Cerebellar nuclear complex (tissue), 1 donor: ENCODE measurements around the gene POLR2I.
"Not testable (repeated sequence)": the region's sequence is repeated elsewhere in the genome, so short reads cannot be mapped to it uniquely, and the experiment has no call there.

Source experiments
- DNase-seq, 2 experiments: peaks; one replicate each; lab custom pipeline; 2025; lab: John Stamatoyannopoulos, UW

The POLR2I gene

GRCh38 chr19:36134867-36135266 lies 20.2 kb upstream of the POLR2I start:
- not testable (repeated sequence) for DNase-seq

GRCh38 chr19:36131221-36131620 lies 16.5 kb upstream of the POLR2I start:
- not testable (repeated sequence) for DNase-seq

DNA sequence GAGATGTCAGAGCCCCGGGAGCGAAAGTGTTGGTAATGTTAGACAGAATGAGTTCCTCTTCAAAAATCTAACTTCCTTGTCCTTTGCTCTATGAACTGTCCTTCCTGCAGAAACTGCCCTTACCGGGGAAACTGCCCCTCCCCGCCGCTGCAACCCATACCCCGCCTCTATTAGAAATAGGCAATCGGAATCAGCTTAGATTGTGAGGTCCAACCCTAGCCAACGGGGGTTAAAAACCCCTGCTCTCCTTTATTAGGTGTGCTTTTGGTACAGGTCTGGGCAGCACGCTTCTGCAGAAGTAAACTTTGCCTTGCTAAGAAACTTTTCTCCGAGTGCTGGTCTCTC lies 13.7 kb upstream of the POLR2I start:
- no peak for DNase-seq

DNA sequence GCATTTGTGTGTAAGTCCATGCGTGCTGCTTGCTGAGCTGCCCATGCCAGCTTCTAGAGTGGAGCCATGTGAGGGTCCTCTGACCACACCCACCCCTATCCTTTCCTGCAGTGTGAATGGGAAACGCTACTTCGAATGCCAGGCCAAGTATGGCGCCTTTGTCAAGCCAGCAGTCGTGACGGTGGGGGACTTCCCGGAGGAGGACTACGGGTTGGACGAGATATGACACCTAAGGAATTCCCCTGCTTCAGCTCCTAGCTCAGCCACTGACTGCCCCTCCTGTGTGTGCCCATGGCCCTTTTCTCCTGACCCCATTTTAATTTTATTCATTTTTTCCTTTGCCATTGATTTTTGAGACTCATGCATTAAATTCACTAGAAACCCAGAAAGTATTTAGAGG lies 10.9 kb upstream of the POLR2I start:
- DNase-seq, result no peak

DNA sequence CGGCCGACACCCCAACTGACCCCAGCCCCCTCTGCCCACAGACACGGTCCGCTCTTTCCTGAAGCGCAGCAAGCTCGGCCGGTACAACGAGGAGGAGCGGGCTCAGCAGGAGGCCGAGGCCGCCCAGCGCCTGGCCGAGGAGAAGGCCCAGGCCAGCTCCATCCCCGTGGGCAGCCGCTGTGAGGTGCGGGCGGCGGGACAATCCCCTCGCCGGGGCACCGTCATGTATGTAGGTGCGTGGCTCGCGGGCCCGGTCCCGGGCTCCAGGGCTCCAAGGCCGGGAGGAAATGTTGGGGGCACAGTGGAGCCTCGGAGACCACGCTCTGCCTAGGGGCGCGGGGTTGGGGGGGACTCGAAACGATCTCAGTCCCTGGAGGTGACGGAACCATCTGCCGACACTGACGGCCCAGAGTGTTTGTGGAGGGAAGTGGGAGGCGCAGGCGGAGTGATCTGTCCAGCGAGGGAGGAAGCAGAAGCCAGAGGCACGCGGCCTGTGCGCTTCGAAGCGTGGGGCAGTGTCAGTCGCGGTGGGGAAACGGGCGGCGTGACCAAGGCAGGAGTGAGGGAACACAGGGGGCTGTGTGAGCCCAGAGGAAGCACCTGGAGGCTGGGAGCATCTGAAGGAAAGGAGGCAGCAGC lies 6.9 kb upstream of the POLR2I start:
- no peak for DNase-seq

DNA sequence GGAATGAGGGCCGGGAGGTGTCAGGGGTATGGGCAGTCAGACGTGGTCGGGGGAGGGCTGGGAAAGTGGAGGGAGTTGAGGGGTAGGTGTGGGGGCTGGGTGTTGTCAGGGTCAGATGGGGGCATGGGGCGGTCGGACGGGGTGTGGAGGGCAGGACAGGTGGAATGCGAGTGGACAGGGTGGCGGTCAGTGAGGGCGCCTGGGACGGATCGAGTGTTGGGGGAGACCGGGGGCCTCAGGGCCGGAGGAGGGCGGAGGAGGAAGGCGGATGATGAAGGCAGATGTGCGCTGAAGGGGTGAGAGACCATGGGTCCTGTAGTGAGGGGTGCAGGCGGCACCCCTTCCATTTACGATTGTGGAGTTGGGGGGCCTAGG lies 6.3 kb upstream of the POLR2I start:
- DNase-seq, result no peak

DNA sequence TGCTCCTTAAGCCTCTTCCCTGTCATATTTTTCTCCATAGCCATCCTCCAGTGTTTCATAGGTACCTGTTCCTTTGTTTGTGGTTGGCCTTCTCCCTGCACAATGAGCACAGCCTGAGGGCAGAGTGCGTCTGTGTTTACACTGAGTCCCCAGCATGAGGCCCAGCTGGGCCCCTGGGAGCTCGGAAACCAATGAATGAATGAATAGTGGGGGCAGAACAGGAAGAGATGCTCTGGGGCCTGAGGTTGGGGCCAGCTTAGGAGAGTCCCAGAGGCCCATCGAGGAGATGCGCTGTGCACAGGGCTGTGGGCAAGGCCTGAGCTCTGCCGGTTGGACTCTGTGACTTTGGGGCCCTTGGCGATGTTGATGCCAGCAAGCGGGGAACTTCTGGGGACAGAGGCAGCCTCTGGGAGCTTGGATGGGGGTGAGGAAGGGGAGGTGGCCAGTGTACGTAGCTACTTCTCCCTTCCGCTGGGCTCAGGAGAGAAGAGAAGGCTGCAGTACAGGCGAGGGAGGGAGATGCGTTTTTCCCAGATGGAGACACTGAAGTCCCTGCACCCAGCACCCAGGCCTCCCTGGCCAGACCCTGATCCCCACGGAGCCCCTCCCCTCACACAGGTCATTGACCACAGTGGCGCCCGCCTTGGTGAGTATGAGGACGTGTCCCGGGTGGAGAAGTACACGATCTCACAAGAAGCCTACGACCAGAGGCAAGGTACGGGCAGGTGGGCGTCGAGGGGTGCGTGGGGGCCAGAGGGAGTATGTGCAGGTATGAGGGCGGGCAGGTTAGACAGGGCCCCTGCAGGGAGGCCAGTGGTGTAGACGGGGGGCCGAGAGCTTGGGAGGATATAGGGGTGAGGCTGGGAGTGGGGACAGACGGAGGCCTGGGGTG lies 5.7 kb upstream of the POLR2I start:
- DNase-seq, result no peak

DNA sequence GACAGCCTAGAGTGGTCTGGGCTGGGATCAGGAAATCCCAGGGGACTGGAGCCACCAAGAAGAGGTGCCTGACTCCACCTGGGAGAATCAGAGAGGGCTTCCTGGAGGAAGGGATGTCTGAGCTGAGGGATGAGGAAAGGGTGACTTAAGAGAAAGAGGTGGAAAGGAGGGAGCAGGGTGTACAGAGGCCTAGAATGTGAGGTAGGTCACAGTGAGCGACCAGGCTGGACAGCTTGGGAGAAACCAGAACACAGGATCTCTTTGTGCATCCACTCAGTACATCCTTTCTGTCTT lies 1.6 kb upstream of the POLR2I start:
- no peak for DNase-seq

DNA sequence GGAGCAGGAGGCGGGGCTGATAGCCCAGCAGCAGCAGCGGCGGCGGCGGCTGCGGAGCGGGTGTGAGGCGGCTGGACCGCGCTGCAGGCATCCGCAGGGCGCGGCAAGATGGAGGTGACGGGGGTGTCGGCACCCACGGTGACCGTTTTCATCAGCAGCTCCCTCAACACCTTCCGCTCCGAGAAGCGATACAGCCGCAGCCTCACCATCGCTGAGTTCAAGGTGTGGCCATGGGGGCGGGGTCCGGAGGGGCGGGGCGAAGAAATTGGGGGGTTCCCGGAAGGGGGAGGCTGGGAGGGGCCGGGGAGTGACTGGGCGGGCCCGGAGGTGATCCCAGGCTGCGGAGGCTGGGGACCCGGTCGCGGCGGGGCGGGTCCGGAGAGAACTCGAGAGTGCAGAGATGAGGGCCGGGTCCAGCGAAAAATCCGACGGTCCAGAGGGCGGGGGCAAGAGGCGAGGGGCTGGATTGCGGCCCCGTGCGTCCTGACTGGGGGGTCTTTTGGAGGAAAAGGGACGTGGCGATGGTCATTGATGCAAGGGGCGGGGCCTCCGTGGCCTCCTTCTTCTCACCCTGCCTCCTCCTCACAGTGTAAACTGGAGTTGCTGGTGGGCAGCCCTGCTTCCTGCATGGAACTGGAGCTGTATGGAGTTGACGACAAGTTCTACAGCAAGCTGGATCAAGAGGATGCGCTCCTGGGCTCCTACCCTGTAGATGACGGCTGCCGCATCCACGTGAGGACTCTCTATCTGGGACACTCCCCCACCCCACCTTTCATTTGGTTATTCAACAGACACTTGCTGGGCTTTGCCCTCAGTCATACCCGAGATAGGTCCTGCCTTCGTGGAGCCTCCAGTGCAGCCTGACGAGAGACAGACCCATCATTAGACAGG lies 1.0 kb upstream of the POLR2I start, which contains the start of gene TBCB:
TSS of gene TBCB (plus strand) at position 16 of the 891 bp plus-strand sequence. CDS start at position 109, 93 bp downstream.
- no peak for DNase-seq

GRCh38 chr19:36113894-36114720 lies 568 bp downstream of the POLR2I start:
- DNase-seq, result no peak

DNA sequence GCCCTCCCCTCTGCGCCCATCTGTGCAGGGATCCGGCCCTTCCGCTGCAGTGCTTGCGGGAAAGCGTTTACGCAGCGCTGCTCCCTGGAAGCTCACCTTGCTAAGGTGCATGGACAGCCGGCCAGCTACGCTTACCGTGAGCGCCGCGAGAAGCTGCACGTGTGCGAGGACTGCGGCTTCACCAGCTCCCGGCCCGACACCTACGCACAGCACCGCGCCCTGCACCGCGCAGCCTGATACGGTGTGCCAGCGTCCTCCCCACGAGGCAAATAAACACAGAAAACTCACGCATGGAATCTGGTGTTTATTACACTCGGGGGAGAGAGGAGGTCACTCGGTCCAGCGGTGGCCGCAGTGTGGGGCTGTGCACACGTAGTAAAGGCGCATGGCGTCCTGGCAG lies 1.2 kb downstream of the POLR2I start:
- no peak for DNase-seq

DNA sequence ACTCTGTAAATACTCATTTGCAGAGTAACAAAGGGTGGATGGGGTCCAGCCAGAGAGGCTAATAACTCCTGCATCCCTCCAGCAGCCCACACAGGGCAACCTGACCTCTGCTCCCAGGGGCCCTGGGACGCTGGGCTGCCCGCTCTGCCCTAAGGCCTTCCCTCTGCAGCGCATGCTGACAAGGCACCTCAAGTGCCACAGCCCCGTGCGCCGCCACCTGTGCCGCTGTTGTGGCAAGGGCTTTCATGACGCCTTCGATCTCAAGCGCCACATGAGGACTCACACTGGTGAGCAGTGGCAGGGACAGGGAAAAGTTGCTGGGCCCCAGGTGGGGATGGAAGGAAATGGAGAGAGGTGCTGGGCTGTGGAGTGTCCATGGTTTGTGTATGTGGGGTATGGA lies 2.0 kb downstream of the POLR2I start:
- DNase-seq, result no peak

- DNase-seq, result no peak
These were observed 3.5 kb downstream of the POLR2I start for GRCh38 chr19:36111200-36111539.

DNA sequence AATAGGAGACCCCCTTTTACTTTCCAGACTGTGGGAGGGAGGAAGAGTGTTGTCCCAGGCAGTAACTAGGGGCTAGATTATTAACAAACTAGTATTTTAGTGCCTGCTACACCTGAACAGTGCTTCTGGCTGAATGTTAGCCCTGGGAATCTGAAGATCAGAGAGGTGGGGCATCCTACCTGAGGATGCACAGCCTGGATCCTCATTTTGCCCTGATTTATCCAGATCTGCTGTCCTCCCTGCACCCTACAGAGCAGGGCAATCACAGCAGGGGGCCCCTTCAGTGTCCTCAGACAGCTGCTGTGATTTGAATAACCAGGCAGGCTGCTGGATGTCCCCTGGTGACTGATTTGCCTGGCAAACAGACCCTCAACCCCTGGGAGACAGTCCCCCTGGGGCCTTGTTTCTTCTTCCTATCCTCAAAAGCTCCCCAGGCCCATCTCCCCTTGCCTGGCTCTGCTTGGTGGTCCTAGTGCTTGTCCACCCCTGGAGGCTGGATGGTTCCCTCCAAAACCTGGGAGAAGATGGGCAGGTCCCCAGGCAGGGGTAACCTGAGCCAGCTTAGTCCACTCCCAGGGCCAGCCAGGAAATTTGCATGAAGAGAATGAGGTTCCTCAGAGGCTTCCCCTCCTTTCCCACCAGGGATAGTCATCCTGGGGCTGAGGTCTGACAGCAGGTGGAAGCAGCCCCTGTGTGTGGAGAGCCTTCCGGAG lies 4.0 kb downstream of the POLR2I start, which contains the start of gene OVOL3:
TSS of gene OVOL3 (plus strand) at position 657 of the 713 bp plus-strand sequence. CDS start 60 bp downstream, outside the sequence.
- DNase-seq, result no peak

GRCh38 chr19:36108684-36109083 lies 6.0 kb downstream of the POLR2I start:
- no peak for DNase-seq

DNA sequence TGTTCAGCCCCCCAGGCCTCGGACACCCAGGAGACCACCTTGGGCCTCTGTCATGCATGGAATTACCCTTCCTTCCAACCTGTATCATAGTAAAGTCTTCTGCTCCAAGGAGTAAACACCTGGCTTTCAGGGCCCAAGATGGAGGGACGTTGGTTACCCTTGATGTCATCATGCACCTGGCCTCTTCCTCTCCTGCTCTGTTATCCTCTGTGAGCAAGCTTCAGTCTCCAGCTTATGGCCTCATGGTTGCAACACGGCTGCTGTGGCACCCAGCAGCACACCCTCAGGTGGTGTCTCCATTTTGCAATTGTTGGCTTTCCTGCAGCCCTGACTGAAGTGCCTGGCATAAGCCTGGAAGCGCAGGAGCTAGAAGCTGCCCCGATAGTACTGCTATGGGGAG lies 7.7 kb downstream of the POLR2I start:
- DNase-seq, result no peak

DNA sequence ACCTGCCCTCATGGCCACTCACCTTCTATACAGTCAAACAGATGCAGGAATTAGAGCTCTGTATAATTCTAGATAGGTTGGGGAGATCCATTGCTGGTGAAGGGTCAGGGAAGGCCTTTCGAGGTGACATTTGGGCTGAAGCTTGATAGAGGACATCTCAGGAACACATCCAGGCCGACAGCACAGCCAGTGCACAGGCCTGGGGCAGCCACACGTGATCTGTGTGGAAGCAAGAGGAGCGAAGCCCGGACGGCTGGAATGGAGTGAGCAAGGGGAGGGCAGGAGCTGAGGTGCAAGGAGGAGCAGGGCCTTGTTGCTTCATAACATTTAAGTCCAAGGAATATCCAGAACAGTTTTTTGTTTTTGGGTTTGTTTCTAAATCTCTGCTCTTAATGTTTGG lies 8.2 kb downstream of the POLR2I start:
- no peak for DNase-seq

DNA sequence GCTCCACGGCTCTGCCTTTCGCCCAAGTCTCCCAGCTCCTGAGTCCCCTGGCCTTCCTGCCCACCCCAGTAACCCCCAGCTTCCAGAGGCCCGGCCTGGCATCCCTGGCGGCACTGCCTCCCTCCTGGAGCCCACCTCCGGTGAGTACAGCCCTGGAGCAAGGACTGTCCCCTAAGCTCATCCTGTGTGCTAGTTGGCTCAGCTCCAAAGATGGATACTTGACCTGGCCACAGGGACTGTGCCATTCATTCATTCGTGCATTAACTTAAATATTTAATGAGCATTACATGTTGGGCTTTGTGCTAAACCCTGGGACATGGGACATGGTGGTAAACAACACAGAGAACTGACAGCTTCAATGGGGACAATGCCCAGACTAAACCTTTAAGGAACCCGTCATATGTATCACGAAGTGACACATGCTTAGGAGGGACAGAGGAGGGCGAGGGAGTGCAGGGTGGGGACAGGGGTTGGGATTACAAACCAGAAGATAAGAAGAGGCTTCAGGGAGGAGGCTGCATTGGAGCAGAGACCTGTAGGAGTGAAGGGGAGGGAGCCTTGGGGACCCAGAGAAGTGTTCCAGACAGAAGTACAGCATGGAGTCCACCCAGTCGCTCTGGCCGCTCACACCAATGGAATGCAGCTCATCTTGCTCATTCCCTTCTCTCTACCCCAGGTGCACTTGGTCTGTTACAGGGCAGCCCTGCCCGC lies 10.7 kb downstream of the POLR2I start:
- DNase-seq, result no peak

DNA sequence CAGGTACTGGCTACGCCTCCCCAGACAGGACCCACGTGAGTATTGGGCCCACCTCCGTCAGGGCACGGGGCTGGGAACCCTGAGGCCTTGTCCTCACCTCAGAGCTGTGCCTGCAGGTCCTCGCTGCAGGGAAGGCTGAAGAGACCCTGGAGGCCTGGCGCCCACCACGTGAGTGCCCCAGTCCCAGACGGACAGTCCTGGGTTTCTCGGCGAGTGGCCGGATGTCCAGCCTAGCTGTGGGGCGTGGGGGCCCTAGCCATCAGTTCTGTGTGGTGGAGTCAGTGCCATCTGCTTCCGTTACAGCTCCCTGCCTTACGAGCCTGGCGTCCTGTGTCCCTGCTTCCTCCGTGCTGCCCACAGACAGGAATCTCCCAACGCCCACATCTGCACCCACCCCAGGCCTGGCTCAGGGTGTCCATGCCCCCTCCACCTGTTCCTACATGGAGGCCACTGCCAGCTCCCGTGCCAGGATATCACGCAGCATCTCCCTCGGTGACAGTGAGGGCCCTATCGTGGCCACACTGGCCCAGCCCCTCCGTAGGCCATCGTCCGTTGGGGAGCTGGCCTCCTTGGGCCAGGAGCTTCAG lies 11.5 kb downstream of the POLR2I start:
- DNase-seq, result no peak
